WTC11 (cell line): ENCODE data around the gene CLDN5.

Experiments
- GABPB1 ChIP-seq: sonication (generic); formaldehyde crosslinking; IDR thresholded peaks from 2 replicates; pipeline ENCODE4 v1.8.1; 2023; ENCODE audit warnings: mild to moderate bottlenecking, missing genetic modification reagents
- GRHL2 ChIP-seq: fragments of 250-450 bp; sonication (Bioruptor Pico); IDR thresholded peaks from 2 replicates; pipeline ENCODE4 v1.8.0; 2022; ENCODE audit warnings: mild to moderate bottlenecking, moderate library complexity; ENCODE audit not compliant: insufficient replicate concordance, severe bottlenecking
- MYBL2 ChIP-seq: sonication (generic); formaldehyde crosslinking; IDR thresholded peaks from 2 replicates; pipeline ENCODE4 v1.8.1; 2023; ENCODE audit warnings: mild to moderate bottlenecking, moderate library complexity, missing genetic modification reagents
- SMAD3 ChIP-seq: sonication (generic); formaldehyde crosslinking; IDR thresholded peaks from 2 replicates; pipeline ENCODE4 v1.8.0; 2022; ENCODE audit warnings: missing genetic modification reagents, mild to moderate bottlenecking, borderline replicate concordance
- ZNF263 ChIP-seq: sonication (generic); formaldehyde crosslinking; IDR thresholded peaks from 2 replicates; pipeline ENCODE4 v1.8.1; 2022; ENCODE audit warnings: low read depth, mild to moderate bottlenecking, moderate library complexity, missing genetic modification reagents
- TF ChIP-seq, protein P1 (sequence below): fragments of 200-600 bp; IDR thresholded peaks from 2 replicates; pipeline ENCODE4 v1.8.0; 2022; ENCODE audit warnings: antibody characterized with exemption
- TF ChIP-seq, protein P2 (sequence below): sonication (generic); formaldehyde crosslinking; IDR thresholded peaks from 2 replicates; pipeline ENCODE4 v1.8.0; 2023; ENCODE audit warnings: missing genetic modification reagents
- TF ChIP-seq, protein P3 (sequence below): sonication (generic); formaldehyde crosslinking; IDR thresholded peaks from 2 replicates; pipeline ENCODE4 v1.8.1; 2022; ENCODE audit warnings: low read depth, mild to moderate bottlenecking, moderate library complexity, missing genetic modification reagents, borderline replicate concordance
- TF ChIP-seq, protein P4 (sequence below): fragments of 250-450 bp; sonication (Bioruptor Pico); IDR thresholded peaks from 2 replicates; pipeline ENCODE4 v1.9.0; 2021; ENCODE audit warnings: moderate library complexity, mild to moderate bottlenecking, inconsistent platforms, borderline replicate concordance

DNA sequence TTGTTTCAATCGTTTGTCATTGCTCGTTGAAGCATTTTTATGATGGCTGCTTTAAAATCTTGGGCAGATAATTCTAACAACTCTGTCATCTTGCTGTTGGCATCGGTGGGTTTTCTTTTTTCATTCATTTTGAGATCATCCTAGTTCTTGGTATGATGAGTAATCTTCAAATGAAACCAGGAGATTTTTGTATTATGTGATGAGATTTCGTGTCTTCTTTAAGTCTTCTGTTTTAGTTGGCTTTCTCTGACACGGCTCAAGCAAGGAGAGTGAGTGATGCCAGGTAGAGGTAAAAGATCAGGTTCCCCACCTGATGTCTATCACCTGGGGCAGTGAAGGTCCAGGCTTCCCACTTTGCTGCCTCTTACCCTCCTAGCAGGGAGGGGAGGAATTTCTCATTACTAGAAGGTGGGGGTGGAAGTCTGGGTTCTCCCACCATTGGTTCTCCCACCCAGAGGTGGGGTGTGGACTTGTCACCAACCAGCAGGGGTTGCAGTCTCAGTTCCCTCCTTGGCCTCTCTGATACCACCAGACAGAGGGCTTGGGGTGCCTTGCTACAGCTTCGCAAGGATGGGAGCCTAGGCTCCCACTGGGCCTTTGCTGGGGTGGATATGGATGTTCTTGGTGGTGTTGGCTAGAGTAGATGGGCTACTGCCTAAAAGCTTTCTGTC, 31.6 kb downstream of the CLDN5 start:
- TF ChIP-seq GABPB1 (CRISPR knock-in tag) (no peak), SMAD3 (CRISPR knock-in tag) (no peak), MYBL2 (CRISPR knock-in tag) (no peak), GRHL2 (CRISPR knock-in tag) (no peak), ZNF263 (CRISPR knock-in tag) (no peak)
- TF ChIP-seq, protein P1, sequence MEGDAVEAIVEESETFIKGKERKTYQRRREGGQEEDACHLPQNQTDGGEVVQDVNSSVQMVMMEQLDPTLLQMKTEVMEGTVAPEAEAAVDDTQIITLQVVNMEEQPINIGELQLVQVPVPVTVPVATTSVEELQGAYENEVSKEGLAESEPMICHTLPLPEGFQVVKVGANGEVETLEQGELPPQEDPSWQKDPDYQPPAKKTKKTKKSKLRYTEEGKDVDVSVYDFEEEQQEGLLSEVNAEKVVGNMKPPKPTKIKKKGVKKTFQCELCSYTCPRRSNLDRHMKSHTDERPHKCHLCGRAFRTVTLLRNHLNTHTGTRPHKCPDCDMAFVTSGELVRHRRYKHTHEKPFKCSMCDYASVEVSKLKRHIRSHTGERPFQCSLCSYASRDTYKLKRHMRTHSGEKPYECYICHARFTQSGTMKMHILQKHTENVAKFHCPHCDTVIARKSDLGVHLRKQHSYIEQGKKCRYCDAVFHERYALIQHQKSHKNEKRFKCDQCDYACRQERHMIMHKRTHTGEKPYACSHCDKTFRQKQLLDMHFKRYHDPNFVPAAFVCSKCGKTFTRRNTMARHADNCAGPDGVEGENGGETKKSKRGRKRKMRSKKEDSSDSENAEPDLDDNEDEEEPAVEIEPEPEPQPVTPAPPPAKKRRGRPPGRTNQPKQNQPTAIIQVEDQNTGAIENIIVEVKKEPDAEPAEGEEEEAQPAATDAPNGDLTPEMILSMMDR, result no peak
- TF ChIP-seq, protein P2, sequence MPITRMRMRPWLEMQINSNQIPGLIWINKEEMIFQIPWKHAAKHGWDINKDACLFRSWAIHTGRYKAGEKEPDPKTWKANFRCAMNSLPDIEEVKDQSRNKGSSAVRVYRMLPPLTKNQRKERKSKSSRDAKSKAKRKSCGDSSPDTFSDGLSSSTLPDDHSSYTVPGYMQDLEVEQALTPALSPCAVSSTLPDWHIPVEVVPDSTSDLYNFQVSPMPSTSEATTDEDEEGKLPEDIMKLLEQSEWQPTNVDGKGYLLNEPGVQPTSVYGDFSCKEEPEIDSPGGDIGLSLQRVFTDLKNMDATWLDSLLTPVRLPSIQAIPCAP (CRISPR knock-in tag), result no peak
- TF ChIP-seq, protein P3, sequence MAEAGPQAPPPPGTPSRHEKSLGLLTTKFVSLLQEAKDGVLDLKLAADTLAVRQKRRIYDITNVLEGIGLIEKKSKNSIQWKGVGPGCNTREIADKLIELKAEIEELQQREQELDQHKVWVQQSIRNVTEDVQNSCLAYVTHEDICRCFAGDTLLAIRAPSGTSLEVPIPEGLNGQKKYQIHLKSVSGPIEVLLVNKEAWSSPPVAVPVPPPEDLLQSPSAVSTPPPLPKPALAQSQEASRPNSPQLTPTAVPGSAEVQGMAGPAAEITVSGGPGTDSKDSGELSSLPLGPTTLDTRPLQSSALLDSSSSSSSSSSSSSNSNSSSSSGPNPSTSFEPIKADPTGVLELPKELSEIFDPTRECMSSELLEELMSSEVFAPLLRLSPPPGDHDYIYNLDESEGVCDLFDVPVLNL (CRISPR knock-in tag), result no peak
- TF ChIP-seq, protein P4, sequence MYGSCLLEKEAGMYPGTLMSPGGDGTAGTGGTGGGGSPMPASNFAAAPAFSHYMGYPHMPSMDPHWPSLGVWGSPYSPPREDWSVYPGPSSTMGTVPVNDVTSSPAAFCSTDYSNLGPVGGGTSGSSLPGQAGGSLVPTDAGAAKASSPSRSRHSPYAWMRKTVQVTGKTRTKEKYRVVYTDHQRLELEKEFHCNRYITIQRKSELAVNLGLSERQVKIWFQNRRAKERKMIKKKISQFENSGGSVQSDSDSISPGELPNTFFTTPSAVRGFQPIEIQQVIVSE (CRISPR knock-in tag), result no peak
